Activated CD8-positive, alpha-beta memory T cell treated with anti-CD3 and anti-CD28 coated beads, Interleukin-2, amount 50 U/mL, for 24 hours (primary cell): ENCODE results near the gene BCKDK.

Experiments
- DNase-seq: peaks from one replicate; pipeline ENCODE4 v3.0.0-alpha.2; 2020; ENCODE audit errors: extremely low read depth

The BCKDK gene

DNA sequence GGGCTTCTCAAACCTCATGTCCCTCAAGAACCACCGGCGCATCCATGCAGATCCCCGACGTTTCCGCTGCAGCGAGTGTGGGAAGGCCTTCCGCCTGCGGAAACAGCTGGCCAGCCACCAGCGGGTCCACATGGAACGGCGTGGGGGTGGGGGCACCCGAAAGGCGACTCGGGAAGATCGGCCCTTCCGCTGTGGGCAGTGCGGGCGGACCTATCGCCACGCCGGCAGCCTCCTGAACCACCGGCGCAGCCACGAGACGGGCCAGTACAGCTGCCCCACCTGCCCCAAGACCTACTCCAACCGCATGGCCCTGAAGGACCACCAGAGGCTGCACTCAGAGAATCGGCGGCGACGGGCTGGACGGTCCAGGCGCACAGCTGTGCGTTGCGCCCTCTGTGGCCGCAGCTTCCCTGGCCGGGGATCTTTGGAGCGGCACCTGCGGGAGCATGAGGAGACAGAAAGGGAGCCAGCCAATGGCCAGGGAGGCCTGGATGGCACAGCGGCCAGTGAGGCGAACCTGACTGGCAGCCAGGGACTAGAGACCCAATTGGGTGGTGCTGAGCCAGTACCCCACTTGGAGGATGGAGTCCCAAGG is 28.1 kb upstream of the BCKDK start:
- no peak for DNase-seq

DNA sequence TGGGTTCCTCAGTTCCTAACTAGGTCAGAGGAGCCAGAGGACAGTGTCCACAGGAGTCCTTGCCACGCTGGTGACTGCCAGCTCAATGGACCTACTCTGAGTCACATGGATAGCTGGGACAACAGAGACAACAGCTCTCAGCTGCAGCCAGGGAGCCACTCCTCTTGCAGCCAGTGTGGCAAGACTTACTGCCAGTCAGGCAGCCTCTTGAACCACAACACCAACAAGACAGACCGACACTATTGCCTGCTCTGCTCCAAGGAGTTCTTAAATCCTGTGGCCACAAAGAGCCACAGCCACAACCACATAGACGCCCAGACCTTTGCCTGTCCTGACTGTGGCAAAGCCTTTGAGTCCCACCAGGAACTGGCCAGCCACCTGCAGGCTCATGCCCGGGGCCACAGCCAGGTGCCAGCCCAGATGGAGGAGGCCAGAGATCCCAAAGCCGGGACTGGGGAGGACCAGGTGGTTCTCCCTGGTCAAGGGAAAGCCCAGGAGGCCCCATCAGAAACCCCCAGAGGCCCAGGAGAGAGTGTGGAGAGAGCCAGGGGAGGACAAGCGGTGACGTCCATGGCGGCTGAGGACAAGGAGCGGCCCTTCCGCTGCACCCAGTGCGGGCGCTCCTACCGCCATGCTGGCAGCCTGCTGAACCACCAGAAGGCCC is 27.3 kb upstream of the BCKDK start:
- DNase-seq, result no peak

- DNase-seq, result no peak
These were observed 26.5 kb upstream of the BCKDK start for GRCh38 chr16:31081428-31082351.

DNA sequence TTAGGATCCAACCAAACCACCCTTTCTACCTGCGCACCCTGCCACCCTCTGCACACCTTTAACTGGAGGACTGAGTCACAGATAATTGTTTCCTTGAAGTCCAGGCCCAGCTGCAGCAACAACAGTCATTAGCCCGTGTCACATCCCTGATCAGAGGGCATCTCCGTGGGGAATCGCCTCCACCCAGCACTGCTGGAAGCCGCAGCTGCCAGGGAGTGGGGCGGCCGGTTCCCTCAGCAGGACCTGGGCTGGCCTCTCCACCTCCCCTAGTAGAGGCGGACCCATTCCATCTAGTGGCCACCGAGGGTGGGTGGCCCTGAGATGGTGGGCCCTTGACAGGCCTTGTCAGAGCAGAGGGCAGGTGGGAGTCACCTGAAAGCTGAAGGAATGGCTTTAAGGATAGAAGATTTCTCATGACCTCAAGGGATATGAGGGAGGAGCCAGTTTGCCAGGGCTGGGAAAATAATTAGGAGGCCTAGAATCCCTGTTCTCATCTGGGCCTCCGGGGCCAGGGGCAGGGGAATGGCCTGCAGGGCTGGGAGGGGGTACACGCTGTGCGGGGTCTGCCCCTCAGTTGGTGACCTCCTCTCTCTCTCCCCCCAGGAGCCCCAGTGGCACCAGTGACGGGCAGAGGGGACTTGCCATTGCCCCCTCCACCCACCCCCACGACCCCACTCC is 25.7 kb upstream of the BCKDK start:
- DNase-seq, result no peak

GRCh38 chr16:31083081-31083480 is 25.1 kb upstream of the BCKDK start:
- DNase-seq, result no peak

DNA sequence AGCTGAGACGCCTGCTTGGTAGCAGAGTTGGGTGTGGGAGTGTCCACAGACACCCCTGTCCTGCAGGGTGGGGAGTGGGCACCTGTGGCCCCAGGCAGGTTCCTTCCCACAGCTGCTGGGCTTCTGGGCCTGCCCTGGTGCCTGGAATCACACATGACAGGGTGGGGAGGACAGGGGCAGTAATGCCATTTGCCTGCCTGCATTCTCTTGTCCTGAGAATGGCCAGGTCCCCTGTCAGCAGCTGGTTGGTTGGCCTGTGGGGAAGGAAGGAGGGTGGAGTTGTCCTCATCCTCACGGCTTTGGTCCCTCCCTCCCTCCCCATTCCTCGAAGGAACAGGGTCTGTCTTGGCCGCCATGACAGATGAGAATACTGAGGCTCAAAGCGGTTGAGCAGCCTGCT is 24.6 kb upstream of the BCKDK start:
- DNase-seq, result no peak

DNA sequence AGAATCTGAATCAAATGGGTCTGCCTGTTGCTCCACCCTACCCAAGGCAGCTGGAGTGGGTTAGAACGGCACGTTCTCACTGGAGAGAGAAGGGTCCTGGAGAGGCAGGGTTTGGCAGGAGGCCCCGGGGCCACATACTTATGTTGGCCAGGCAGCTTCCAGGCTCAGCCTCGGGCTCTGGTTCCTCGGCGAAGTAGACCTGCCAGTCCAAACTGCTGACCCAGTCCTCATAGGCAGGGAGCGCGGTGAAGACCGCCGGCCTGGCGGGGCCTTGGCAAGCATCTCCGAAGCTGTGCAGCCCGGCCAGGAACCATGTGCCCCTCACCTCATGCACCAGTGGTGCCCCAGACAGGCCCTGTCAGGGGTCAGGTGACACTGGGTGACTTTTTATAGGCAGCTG is 24.2 kb upstream of the BCKDK start:
- no peak for DNase-seq

GRCh38 chr16:31084584-31085302 is 23.4 kb upstream of the BCKDK start:
- no peak for DNase-seq

- DNase-seq, result no peak
These were observed 22.8 kb upstream of the BCKDK start for GRCh38 chr16:31085411-31085810.

DNA sequence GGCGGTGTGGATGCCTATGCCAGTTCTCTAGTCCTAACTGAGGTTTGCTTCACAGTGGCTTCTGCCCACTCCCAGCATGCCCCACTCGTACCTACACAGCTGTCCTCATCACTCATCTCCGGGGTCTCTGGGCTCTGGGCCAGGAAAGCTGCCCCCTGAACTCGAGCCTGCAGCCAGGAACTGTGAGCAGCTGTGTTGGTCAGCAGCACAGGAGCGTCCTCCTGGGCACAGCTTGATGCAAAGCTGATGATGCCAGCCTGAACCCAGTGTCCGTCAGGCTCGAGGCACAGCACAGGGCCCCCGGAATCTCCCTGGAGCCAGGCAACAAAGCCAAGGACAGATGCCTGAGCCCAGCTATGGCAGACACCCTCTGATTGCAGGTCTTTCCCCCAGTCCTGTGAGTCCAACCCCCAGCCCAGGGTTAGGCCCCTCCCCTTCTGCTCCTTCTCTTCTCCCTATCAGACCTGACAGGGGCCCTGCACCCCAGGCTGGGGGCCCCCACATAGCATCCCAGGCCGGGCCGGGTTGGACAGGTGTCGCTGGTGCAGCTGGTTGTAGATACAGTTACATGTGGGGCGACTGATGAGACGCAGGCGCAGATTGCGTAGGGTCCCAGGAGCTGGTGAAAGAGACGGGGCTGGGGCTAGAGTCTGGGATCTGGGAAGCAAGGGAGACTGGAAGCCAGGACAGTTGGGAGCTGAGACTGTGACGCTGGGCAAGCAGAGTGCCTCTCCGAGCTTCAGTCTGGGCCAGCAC is 22.1 kb upstream of the BCKDK start:
- no peak for DNase-seq

- no peak for DNase-seq
These were observed 21.6 kb upstream of the BCKDK start for GRCh38 chr16:31086629-31086906.

GRCh38 chr16:31087481-31087880 is 20.7 kb upstream of the BCKDK start:
- DNase-seq, result no peak

GRCh38 chr16:31087971-31088370 is 20.2 kb upstream of the BCKDK start:
- DNase-seq, result no peak

DNA sequence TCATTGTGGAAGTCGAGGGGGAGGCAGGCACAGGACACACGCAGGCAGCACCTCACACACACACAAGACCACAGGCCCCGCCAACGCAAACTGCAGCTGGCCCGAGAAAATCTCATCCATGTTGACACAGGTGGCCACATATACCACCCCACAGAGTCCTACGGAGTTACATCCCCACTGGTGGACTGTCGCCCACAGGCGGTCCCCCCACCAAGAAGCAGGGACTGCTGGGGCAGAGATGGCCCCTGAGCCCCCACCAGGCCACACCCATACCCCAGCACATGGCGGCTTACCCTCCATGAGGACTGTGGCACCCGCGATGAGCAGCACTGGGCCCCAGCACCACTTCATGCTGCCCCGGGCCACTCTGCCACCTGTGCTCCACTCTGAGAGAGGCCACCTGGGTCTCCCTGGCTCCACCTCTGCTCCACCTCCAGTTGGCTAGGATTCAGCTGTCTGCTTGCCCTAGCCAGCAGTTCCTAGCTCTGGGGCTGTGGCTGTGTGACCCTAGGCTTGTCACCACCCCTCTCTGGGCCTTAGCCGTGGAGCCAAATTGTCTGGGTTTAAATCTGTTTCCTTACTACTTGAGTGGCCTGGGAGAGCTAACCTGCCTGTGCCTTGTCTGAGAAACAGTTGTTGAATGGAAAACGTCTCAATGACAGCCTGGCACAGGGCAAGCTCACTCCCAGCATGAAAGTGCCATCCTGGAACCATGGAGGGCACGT is 19.6 kb upstream of the BCKDK start, which contains the start of gene PRSS53:
Gene PRSS53 (minus strand): TSS at position 485 of the 725 bp plus-strand sequence. CDS start 134 bp downstream, at position 351.
- DNase-seq, result no peak

DNA sequence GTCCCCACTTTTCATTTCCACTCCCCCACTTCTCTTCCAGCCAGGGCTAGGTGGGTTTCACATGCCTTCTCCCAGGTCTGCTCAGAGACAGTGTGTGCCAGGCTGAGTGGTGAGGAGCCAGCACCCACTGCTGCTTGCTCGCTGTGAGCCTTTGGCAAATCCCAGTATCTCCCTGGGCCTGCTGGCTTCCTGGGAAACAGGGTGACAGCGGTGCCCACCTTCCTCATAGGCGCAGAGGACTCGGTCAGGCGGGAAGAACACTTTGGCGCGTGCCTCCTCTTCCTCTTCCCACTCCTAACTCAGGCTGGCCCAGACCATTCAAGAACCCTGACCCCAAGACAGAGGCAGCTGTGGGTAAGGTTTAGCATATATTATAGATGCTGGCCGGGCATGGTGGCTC is 19.0 kb upstream of the BCKDK start:
- no peak for DNase-seq

GRCh38 chr16:31090540-31090939 is 17.6 kb upstream of the BCKDK start:
- DNase-seq, result no peak

- DNase-seq, result no peak
These were observed 15.9 kb upstream of the BCKDK start for GRCh38 chr16:31092330-31092729.

DNA sequence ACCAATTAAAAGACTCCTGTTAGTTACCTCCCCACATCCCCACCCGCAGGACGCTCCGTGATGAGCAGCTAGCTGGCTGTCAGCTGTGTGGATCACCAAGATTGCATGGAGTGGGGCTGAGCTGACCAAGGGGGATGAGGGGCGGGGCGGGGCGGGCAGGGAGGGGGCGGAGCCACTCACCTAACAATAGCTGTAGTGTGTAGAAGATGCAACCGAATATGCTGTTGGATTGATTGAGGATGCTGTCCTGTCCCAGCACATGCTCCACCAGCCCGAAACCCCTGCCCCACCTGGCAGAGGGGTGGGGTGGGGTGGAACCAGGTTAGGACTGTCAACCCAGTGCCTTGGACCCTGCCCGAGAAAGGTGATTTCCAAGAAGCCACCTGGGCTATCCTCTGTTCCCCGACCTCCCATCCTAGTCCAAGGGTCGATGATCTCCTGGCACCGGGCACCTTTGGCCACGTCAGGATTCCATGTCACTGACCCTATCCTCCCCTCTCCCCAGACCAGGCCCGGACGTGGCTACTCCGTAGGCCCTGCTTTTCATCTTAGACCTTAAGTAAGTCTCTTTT is 15.0 kb upstream of the BCKDK start:
- no peak for DNase-seq

DNA sequence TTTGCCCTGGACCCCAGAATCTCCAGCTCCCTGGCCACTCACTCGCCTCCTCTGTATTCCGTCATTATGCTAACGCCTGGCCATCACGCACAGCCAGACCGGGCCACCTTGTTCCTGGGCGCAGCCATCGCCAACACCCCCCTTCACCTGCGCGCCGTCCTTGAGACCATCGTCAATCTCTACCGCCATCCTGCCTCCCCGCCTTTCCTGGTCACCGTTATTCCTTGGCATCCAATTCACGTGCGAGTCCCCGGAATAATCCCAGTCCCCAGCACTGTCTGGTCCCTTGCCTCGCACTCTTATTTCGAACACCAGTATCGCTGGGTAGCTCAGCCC is 14.1 kb upstream of the BCKDK start:
- DNase-seq, result no peak
